HepG2 (cell line): ENCODE data around the gene SLAMF9. TPM values are rescaled to one million over a fixed set of nuclear protein-coding genes. Genes with fewer than 3 reads are reported as not detected.

ENCODE experiments used
- AGO2 ChIP-seq: fragments of 200-400 bp; formaldehyde crosslinking; optimal IDR thresholded peaks from 2 replicates; pipeline ENCODE3; 2017; ENCODE audit warnings: mild to moderate bottlenecking, low read depth, low read length, moderate library complexity
- CENPBD1 ChIP-seq: sonication (generic); formaldehyde crosslinking; IDR thresholded peaks from 2 replicates; pipeline ENCODE4 v1.8.0; 2022; ENCODE audit warnings: missing genetic modification reagents, low read depth, mild to moderate bottlenecking, borderline replicate concordance
- GLI4 ChIP-seq: sonication (generic); formaldehyde crosslinking; IDR thresholded peaks from 2 replicates; pipeline ENCODE4 v1.5.1; 2020; ENCODE audit warnings: missing genetic modification reagents, mild to moderate bottlenecking, moderate library complexity, borderline replicate concordance
- HOXA3 ChIP-seq: sonication (generic); formaldehyde crosslinking; IDR thresholded peaks from 2 replicates; pipeline ENCODE4 v1.5.0; 2020; ENCODE audit warnings: missing genetic modification reagents
- IKZF4 ChIP-seq: sonication (generic); formaldehyde crosslinking; IDR thresholded peaks from 2 replicates; pipeline ENCODE4 v1.5.1; 2020; ENCODE audit warnings: borderline replicate concordance, mild to moderate bottlenecking, low read depth, missing genetic modification reagents; ENCODE audit errors: not compliant biosample characterization
- MED13 ChIP-seq: sonication (generic); formaldehyde crosslinking; IDR thresholded peaks from 2 replicates; pipeline ENCODE4 v1.5.0; 2020; ENCODE audit warnings: missing genetic modification reagents
- NFE2L2 ChIP-seq: fragments of 150-350 bp; IDR thresholded peaks from 2 replicates; pipeline ENCODE4 v1.6.1; 2014; ENCODE audit warnings: low read length
- NFKBIZ ChIP-seq: IDR thresholded peaks from 2 replicates; pipeline ENCODE4 v1.6.1; 2018; ENCODE audit warnings: missing genetic modification reagents, missing compliant biosample characterization
- POLR2AphosphoS2 ChIP-seq: IDR thresholded peaks from 2 replicates; pipeline ENCODE4 v1.6.1; 2011; ENCODE audit warnings: low read depth, low read length, improper control_type of control experiment
- SMAD9 ChIP-seq: sonication (generic); formaldehyde crosslinking; IDR thresholded peaks from 2 replicates; pipeline ENCODE4 v1.5.1; 2020; ENCODE audit warnings: mild to moderate bottlenecking, missing genetic modification reagents
- SNAPC2 ChIP-seq: sonication (generic); formaldehyde crosslinking; IDR thresholded peaks from 2 replicates; pipeline ENCODE4 v1.8.1; 2022; ENCODE audit warnings: mild to moderate bottlenecking, missing genetic modification reagents
- SRSF1 ChIP-seq: fragments of 200-400 bp; formaldehyde crosslinking; optimal IDR thresholded peaks from 2 replicates; pipeline ENCODE3; 2017; ENCODE audit warnings: mild to moderate bottlenecking, low read depth, low read length, moderate library complexity
- TAF1 ChIP-seq: sonication (generic); formaldehyde crosslinking; IDR thresholded peaks from 2 replicates; pipeline ENCODE4 v1.4.0; 2020; ENCODE audit warnings: missing genetic modification reagents
- TBP ChIP-seq: sonication (generic); formaldehyde crosslinking; IDR thresholded peaks from 2 replicates; pipeline ENCODE4 v1.5.0; 2020; ENCODE audit warnings: missing genetic modification reagents
- ZBTB42 ChIP-seq: sonication (generic); formaldehyde crosslinking; IDR thresholded peaks from 2 replicates; pipeline ENCODE4 v1.5.0; 2020; ENCODE audit warnings: mild to moderate bottlenecking, missing genetic modification reagents
- ZNF142 ChIP-seq: sonication (generic); formaldehyde crosslinking; IDR thresholded peaks from 2 replicates; pipeline ENCODE4 v1.4.0; 2020; ENCODE audit warnings: missing genetic modification reagents
- ZNF329 ChIP-seq: sonication (generic); formaldehyde crosslinking; IDR thresholded peaks from 2 replicates; pipeline ENCODE4 v1.9.0; 2021; ENCODE audit warnings: low read depth, mild to moderate bottlenecking, missing genetic modification reagents
- ZNF441 ChIP-seq: sonication (generic); formaldehyde crosslinking; IDR thresholded peaks from 2 replicates; pipeline ENCODE4 v1.7.0; 2021; ENCODE audit warnings: missing genetic modification reagents, borderline replicate concordance
- ZNF563 ChIP-seq: sonication (generic); formaldehyde crosslinking; IDR thresholded peaks from 2 replicates; pipeline ENCODE4 v1.8.0; 2022; ENCODE audit warnings: mild to moderate bottlenecking, moderate library complexity, missing genetic modification reagents
- ZNF564 ChIP-seq: sonication (generic); formaldehyde crosslinking; IDR thresholded peaks from 2 replicates; pipeline ENCODE4 v1.8.1; 2023; ENCODE audit warnings: mild to moderate bottlenecking, missing genetic modification reagents
- ZNF746 ChIP-seq: sonication (generic); formaldehyde crosslinking; IDR thresholded peaks from 2 replicates; pipeline ENCODE4 v1.8.0; 2022; ENCODE audit warnings: mild to moderate bottlenecking, missing genetic modification reagents
- polyA plus RNA-seq, 8 experiments: library from polyadenylated mRNA; depleted of rRNA in 3 of 8; stranded (reverse) in 7 of 8; unstranded in 1 of 8; fragments of >200 nt; fragmentation: Illumina TruSeq in 4 of 8; extraction: Trizol in 4 of 8; gene quantifications; 2 replicates each; pipeline versions ENCODE4 v1.2.1 to v1.2.3, GENCODE V29; 2011 to 2016; ENCODE audit warnings: low read depth in 4 of 8, missing spikeins in 1 of 8, mixed read lengths in 1 of 8; ENCODE audit not compliant: insufficient read depth in 1 of 8
- total RNA-seq, 5 experiments: library from RNA; depleted of rRNA; stranded (reverse); fragments of >200 nt; fragmentation: Illumina TruSeq; extraction: Trizol; gene quantifications; 2 replicates each; pipeline ENCODE4 v1.2.3, GENCODE V29; 2016; ENCODE audit warnings: low read depth in 1 of 5
- TF ChIP-seq, protein P1 (sequence below): sonication (generic); formaldehyde crosslinking; IDR thresholded peaks from 2 replicates; pipeline ENCODE4 v1.8.0; 2023; ENCODE audit warnings: mild to moderate bottlenecking, missing genetic modification reagents
- TF ChIP-seq, protein P2 (sequence below): IDR thresholded peaks from 2 replicates; pipeline ENCODE4 v1.6.1; 2016; ENCODE audit warnings: low read depth, borderline replicate concordance
- TF ChIP-seq, protein P3 (sequence below): sonication (generic); formaldehyde crosslinking; IDR thresholded peaks from 2 replicates; pipeline ENCODE4 v1.8.0; 2022; ENCODE audit warnings: mild to moderate bottlenecking, missing genetic modification reagents, moderate library complexity

SLAMF9 gene
- total and polyA plus RNA-seq, 2 of the 13 experiments (the other 11 are each of a cell fraction or from before 2014, with no cell fraction given), result 0.82 TPM; not detected in 1

DNA sequence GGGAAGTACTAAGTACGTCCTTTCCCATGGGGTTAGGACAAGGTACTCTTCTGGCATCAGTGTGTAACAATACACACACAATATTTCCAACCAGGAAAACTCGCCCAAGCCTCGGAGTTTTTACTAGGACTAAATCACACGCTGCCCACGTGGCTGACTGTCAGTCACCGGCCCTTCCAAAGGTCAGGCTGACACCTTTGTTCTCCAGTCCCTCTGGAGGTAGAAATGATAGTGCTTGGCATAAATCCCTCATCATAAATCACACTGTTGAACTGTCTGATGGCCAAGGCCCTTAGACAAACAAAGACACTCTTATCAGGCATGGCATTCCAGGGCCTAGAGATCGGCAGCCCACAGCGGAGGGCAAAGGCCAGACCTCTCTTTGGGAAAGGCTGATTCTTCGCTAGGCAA, 16.9 kb upstream of the SLAMF9 start (continued):
- TF ChIP-seq SMAD9, result no peak
- no peak for TF ChIP-seq TAF1 (CRISPR knock-in tag)
- TF ChIP-seq ZNF563 (CRISPR knock-in tag), result no peak
- TF ChIP-seq HOXA3 (CRISPR knock-in tag), result peak; percentile 24; the same call in 1 of the 2 replicates
- TF ChIP-seq NFE2L2, result no peak
- TF ChIP-seq ZNF441 (CRISPR knock-in tag), result peak; percentile 69; the same call in 1 of the 2 replicates
- TF ChIP-seq CENPBD1 (CRISPR knock-in tag), result no peak
- TF ChIP-seq, protein P1, sequence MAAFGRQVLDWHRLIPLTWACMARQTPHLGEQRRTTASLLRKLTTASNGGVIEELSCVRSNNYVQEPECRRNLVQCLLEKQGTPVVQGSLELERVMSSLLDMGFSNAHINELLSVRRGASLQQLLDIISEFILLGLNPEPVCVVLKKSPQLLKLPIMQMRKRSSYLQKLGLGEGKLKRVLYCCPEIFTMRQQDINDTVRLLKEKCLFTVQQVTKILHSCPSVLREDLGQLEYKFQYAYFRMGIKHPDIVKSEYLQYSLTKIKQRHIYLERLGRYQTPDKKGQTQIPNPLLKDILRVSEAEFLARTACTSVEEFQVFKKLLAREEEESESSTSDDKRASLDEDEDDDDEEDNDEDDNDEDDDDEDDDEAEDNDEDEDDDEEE (CRISPR knock-in tag), result no peak
- TF ChIP-seq ZNF564 (CRISPR knock-in tag), result no peak; the same call in 1 of the 2 replicates
- no peak for TF ChIP-seq POLR2AphosphoS2
- no peak for TF ChIP-seq TBP (CRISPR knock-in tag)
- TF ChIP-seq, protein P2, sequence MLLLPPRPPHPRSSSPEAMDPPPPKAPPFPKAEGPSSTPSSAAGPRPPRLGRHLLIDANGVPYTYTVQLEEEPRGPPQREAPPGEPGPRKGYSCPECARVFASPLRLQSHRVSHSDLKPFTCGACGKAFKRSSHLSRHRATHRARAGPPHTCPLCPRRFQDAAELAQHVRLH (CRISPR knock-in tag), result 0 out of 2 replicates have a peak, but pooled peaks have one; percentile 38
- no peak for TF ChIP-seq GLI4 (CRISPR knock-in tag)
- TF ChIP-seq NFKBIZ (CRISPR knock-in tag), result no peak
- TF ChIP-seq MED13, result no peak
- no peak; the same call in 1 of the 2 replicates for TF ChIP-seq ZNF746 (CRISPR knock-in tag)
- no peak for TF ChIP-seq ZNF329 (CRISPR knock-in tag)
- no peak for TF ChIP-seq ZNF142 (CRISPR knock-in tag)
- TF ChIP-seq SRSF1, result no peak
- TF ChIP-seq, protein P3, sequence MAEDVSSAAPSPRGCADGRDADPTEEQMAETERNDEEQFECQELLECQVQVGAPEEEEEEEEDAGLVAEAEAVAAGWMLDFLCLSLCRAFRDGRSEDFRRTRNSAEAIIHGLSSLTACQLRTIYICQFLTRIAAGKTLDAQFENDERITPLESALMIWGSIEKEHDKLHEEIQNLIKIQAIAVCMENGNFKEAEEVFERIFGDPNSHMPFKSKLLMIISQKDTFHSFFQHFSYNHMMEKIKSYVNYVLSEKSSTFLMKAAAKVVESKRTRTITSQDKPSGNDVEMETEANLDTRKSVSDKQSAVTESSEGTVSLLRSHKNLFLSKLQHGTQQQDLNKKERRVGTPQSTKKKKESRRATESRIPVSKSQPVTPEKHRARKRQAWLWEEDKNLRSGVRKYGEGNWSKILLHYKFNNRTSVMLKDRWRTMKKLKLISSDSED (CRISPR knock-in tag), result no peak
- no peak; the same call in 1 of the 2 replicates for TF ChIP-seq SNAPC2 (CRISPR knock-in tag)
- no peak for TF ChIP-seq ZBTB42 (CRISPR knock-in tag)
- TF ChIP-seq IKZF4, result no peak
- no peak for TF ChIP-seq AGO2
